ENCODE data around the gene ACBD6. TPM values are rescaled to one million over a fixed set of nuclear protein-coding genes. Genes with fewer than 3 reads are reported as not detected.

ACBD6 gene
- total and polyA plus RNA-seq, 4 experiments from 2014 or later = 31.7 to 64.2 (median 44.9) TPM

Small RNA genes lying within 50 kb of the gene (microRNA-seq; reads per million reads assigned to microRNA genes)
- not detected for gene MIR3121 (ENCODE audit: borderline microRNAs expressed, borderline number of aligned reads, borderline replicate concordance)

Other genes starting within 250 kb of the ACBD6 start
- not detected for gene OVAAL, start 56.4 kb upstream of the ACBD6 start, total RNA-seq
- gene OVAAL, start 56.4 kb upstream of the ACBD6 start, polyA plus RNA-seq = not detected
- 10 to 100 TPM; 16.8 to 17.0 TPM for gene XPR1, start 129.4 kb upstream of the ACBD6 start, total RNA-seq
- gene XPR1, start 129.4 kb upstream of the ACBD6 start, polyA plus RNA-seq = 1 to 10 TPM; 6.5 to 8.4 TPM

All from CD4-positive, alpha-beta memory T cell (primary cell).